ENCODE results near the gene ZNF846. TPM values are rescaled to one million over a fixed set of nuclear protein-coding genes. Genes with fewer than 3 reads are reported as not detected.
A peak's percentile ranks its signal among the peaks of the same experiment; 100 is the strongest.
"Not testable (repeated sequence)": the region's sequence is repeated elsewhere in the genome, so short reads cannot be mapped to it uniquely, and the experiment has no call there.

ZNF846 gene
- 18.3 TPM for total RNA-seq

- peak; percentile 98 for DNase-seq
These were observed at the start of gene ZNF846 for GRCh38 chr19:9768175-9769112. Gene ZNF846, minus strand, starts transcription at chr19:9768738. Its CDS starts 3,788 bp downstream, at chr19:9764950.

GRCh38 chr19:9818175-9818733 lies 49.7 kb upstream of the ZNF846 start:
- DNase-seq = no peak

GRCh38 chr19:9811139-9811538 lies 42.6 kb upstream of the ZNF846 start:
- no peak for DNase-seq

GRCh38 chr19:9808855-9809824 lies 40.6 kb upstream of the ZNF846 start:
- DNase-seq = no peak

- DNase-seq = no peak
These were observed 38.3 kb upstream of the ZNF846 start for GRCh38 chr19:9806803-9807202.

- no peak for DNase-seq
These were observed 33.4 kb upstream of the ZNF846 start for GRCh38 chr19:9801976-9802375.

- no peak for DNase-seq
These were observed 30.6 kb upstream of the ZNF846 start for GRCh38 chr19:9799162-9799561.

GRCh38 chr19:9797871-9798270 lies 29.3 kb upstream of the ZNF846 start:
- DNase-seq = no peak

GRCh38 chr19:9796113-9796773 lies 27.7 kb upstream of the ZNF846 start:
- DNase-seq = peak; percentile 93

GRCh38 chr19:9793071-9793591 lies 24.6 kb upstream of the ZNF846 start:
- peak; percentile 72 for DNase-seq

GRCh38 chr19:9792206-9793070 lies 23.9 kb upstream of the ZNF846 start:
- DNase-seq = peak; percentile 98

GRCh38 chr19:9791552-9792205 lies 23.1 kb upstream of the ZNF846 start:
- DNase-seq = peak; percentile 98

GRCh38 chr19:9791073-9791367 lies 22.5 kb upstream of the ZNF846 start:
- not testable (repeated sequence) for DNase-seq

GRCh38 chr19:9789579-9789978 lies 21.0 kb upstream of the ZNF846 start:
- not testable (repeated sequence) for DNase-seq

- no peak for DNase-seq
These were observed 20.5 kb upstream of the ZNF846 start for GRCh38 chr19:9789066-9789465.

- not testable (repeated sequence) for DNase-seq
These were observed 20.1 kb upstream of the ZNF846 start for GRCh38 chr19:9788604-9789003.

GRCh38 chr19:9786819-9787218 lies 18.3 kb upstream of the ZNF846 start:
- DNase-seq = no peak

- no peak for DNase-seq
These were observed 17.8 kb upstream of the ZNF846 start for GRCh38 chr19:9786342-9786741.

- DNase-seq = peak; percentile 99
These were observed 17.1 kb upstream of the ZNF846 start for GRCh38 chr19:9785367-9786331.
